CD4-positive, alpha-beta T cell (primary cell): ENCODE results near the gene DDX24. TPM values are rescaled to one million over a fixed set of nuclear protein-coding genes. Genes with fewer than 3 reads are reported as not detected.

Source experiments
- ATAC-seq: fragments of 200-7000 bp; cut with Tn5 transposase; one replicate; pipeline ENCODE4 v1.10.0; 2022; ENCODE audit warnings: mild to moderate bottlenecking; ENCODE audit not compliant: poor library complexity
- CTCF ChIA-PET: fragments of 350-600 bp; sonication (Branson Sonifier 250); formaldehyde crosslinking; loops from one replicate; lab custom pipeline; 2021; ENCODE audit warnings: antibody characterized with exemption, inconsistent platforms; lab: Charles Lee
- POLR2A ChIA-PET: fragments of 350-600 bp; sonication (Branson Sonifier 250); formaldehyde crosslinking; loops from one replicate; lab custom pipeline; 2021; ENCODE audit warnings: antibody characterized with exemption, inconsistent platforms; lab: Charles Lee
- DNase-seq, 14 experiments: peaks; one replicate each; pipeline ENCODE4 v3.0.0-alpha.2; 2013 to 2020; ENCODE audit warnings: mixed read lengths in 2 of 14
- H3K27ac ChIP-seq, 2 donors: one replicate each; pipeline versions ENCODE4 v1.5.1 to v1.7.0; 2013; ENCODE audit warnings: low read length in 2 of 2, low read depth in 1 of 2, mild to moderate bottlenecking in 1 of 2
- H3K27me3 ChIP-seq, 2 experiments: 1 replicate in 1 of 2; 2 replicates in 1 of 2; pipeline versions ENCODE4 v1.6.1 to v1.7.0; 2013; ENCODE audit warnings: low read length in 2 of 2, control low read depth in 1 of 2, mild to moderate bottlenecking in 1 of 2, moderate library complexity in 1 of 2; ENCODE audit not compliant: insufficient read depth in 2 of 2, control insufficient read depth in 1 of 2
- H3K36me3 ChIP-seq: one replicate; pipeline ENCODE4 v1.6.1; 2013; ENCODE audit warnings: low read length, control low read depth; ENCODE audit not compliant: insufficient read depth
- H3K4me1 ChIP-seq: one replicate; pipeline ENCODE4 v1.6.1; 2013; ENCODE audit warnings: low read length, control low read depth; ENCODE audit not compliant: insufficient read depth
- H3K4me3 ChIP-seq: one replicate; pipeline ENCODE4 v1.5.1; 2013; ENCODE audit warnings: mild to moderate bottlenecking, low read length, moderate library complexity
- H3K9me3 ChIP-seq, 2 experiments: 1 replicate in 1 of 2; 2 replicates in 1 of 2; pipeline versions ENCODE4 v1.6.1 to v1.7.0; 2013; ENCODE audit warnings: low read length in 2 of 2, mild to moderate bottlenecking in 2 of 2, control low read depth in 1 of 2, moderate library complexity in 1 of 2; ENCODE audit not compliant: control insufficient read depth in 1 of 2, insufficient read depth in 1 of 2
- H3K27ac Mint-ChIP-seq: one replicate; pipeline ENCODE4 v1.8.0; 2020; ENCODE audit warnings: mixed read lengths
- H3K27me3 Mint-ChIP-seq: one replicate; pipeline ENCODE4 v1.8.0; 2021; ENCODE audit warnings: mixed read lengths
- H3K36me3 Mint-ChIP-seq: one replicate; pipeline ENCODE4 v1.8.0; 2021; ENCODE audit warnings: low read depth, mixed read lengths
- H3K4me1 Mint-ChIP-seq: one replicate; pipeline ENCODE4 v1.8.0; 2021; ENCODE audit warnings: low read depth, mixed read lengths
- H3K4me3 Mint-ChIP-seq: one replicate; pipeline ENCODE4 v1.8.0; 2020; ENCODE audit warnings: mild to moderate bottlenecking, mixed read lengths
- H3K9me3 Mint-ChIP-seq: one replicate; pipeline ENCODE4 v1.8.0; 2020; ENCODE audit warnings: mixed read lengths
- intact Hi-C, 2 experiments: fragments of 100-400 bp; cut with DNase I in 1 of 2; cut with micrococcal nuclease in 1 of 2; formaldehyde crosslinking; loops; one replicate each; pipeline versions ENCODE4 v1.15.1 to v1.9.0; 2023 to 2025; cut with DNase I, micrococcal nuclease
- total RNA-seq, 174 experiments: library from RNA in 2 of 174; stranded (reverse) in 2 of 174; gene quantifications; one replicate each; pipeline ENCODE4 v1.2.3 and lab custom pipeline; 2021 to 2026
- TF ChIP-seq, protein P1 (sequence below): fragments of 200-600 bp; IDR thresholded peaks from one replicate; pipeline ENCODE4 v1.8.0; 2022; ENCODE audit warnings: antibody characterized with exemption, mild to moderate bottlenecking

DDX24 gene
- total RNA-seq, 2 experiments from 2014 or later = 678 to 711 TPM

DNA sequence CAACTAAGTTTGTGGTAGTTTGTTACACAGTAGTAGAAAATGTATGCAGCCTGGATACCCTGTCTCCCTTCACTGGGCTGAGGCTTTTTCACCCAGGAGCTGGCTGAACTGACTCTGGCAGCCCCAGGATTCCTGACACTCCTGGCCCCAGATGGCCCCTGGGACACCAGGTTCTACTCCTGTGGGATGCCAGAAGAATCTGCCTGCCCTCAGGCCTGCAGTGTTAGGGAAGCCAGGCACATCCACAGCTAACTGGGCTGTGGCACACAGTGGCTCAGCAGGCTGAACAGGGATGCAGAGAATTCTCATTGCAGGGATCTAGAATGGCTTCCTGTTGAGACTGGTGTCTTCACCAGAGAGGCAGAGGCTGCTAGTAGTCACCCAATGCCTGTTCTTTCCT, 38.1 kb upstream of the DDX24 start:
- ChIA-PET CTCF (no interaction called here), POLR2A (no interaction called here)
- Mint-ChIP-seq H3K36me3 (peaks cover 7% of the 10 kb centered on the region), H3K27ac (no peak overlapping the region), H3K27me3 (peaks cover 35% of the 10 kb centered on the region), H3K4me3 (no peak overlapping the region), H3K9me3 (peaks cover 9% of the 10 kb centered on the region), H3K4me1 (no peaks in the 10 kb centered on the region)
- intact Hi-C loops = no loop called here
- no peak overlapping the region for H3K27ac ChIP-seq
- no peaks in the 10 kb centered on the region for H3K36me3 ChIP-seq
- ATAC-seq (no peak), DNase-seq (no peak)
- H3K9me3 ChIP-seq = peaks cover 19 to 22% of the 10 kb centered on the region in 2 experiments
- peaks cover 4% of the 10 kb centered on the region for H3K4me1 ChIP-seq
- no peak overlapping the region for H3K4me3 ChIP-seq
- TF ChIP-seq, protein P1, sequence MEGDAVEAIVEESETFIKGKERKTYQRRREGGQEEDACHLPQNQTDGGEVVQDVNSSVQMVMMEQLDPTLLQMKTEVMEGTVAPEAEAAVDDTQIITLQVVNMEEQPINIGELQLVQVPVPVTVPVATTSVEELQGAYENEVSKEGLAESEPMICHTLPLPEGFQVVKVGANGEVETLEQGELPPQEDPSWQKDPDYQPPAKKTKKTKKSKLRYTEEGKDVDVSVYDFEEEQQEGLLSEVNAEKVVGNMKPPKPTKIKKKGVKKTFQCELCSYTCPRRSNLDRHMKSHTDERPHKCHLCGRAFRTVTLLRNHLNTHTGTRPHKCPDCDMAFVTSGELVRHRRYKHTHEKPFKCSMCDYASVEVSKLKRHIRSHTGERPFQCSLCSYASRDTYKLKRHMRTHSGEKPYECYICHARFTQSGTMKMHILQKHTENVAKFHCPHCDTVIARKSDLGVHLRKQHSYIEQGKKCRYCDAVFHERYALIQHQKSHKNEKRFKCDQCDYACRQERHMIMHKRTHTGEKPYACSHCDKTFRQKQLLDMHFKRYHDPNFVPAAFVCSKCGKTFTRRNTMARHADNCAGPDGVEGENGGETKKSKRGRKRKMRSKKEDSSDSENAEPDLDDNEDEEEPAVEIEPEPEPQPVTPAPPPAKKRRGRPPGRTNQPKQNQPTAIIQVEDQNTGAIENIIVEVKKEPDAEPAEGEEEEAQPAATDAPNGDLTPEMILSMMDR = no peak
- peaks cover 3 to 7% of the 10 kb centered on the region in 2 experiments for H3K27me3 ChIP-seq

DNA sequence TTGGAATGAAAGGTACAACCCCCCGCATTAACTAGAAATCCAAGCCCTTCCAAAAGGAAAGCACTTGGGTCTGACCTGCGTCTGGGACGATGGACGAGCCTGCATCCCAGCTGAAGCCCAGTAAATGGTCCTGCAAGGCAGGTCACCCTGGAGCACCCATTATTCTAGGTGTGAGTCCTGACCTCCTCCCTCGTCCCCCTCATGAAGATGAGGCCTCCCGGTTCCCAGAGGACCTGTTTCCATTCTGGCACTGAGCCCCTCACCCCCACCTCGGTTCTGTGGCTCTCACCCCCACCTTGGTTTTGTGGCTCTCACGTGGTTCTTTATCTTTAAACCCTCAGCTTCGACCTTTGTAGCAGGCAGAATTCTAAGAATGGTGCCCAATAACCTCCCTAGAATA, 36.9 kb upstream of the DDX24 start:
- Mint-ChIP-seq H3K36me3 (peaks cover 7% of the 10 kb centered on the region), H3K9me3 (peaks cover 9% of the 10 kb centered on the region), H3K27ac (no peak overlapping the region), H3K4me1 (no peaks in the 10 kb centered on the region), H3K27me3 (peaks cover 35% of the 10 kb centered on the region), H3K4me3 (no peak overlapping the region)
- Histone ChIP-seq H3K4me3 (no peak overlapping the region), H3K4me1 (peaks cover 4% of the 10 kb centered on the region), H3K27ac (no peak overlapping the region), H3K27me3 (peaks cover 3 to 7% of the 10 kb centered on the region in 2 experiments), H3K36me3 (no peaks in the 10 kb centered on the region), H3K9me3 (peaks cover 19 to 22% of the 10 kb centered on the region in 2 experiments)
- ATAC-seq (no peak), DNase-seq (no peak)
- ChIA-PET POLR2A (no interaction called here), CTCF (no interaction called here)
- intact Hi-C loops = no loop called here
- TF ChIP-seq, protein P1 = no peak

DNA sequence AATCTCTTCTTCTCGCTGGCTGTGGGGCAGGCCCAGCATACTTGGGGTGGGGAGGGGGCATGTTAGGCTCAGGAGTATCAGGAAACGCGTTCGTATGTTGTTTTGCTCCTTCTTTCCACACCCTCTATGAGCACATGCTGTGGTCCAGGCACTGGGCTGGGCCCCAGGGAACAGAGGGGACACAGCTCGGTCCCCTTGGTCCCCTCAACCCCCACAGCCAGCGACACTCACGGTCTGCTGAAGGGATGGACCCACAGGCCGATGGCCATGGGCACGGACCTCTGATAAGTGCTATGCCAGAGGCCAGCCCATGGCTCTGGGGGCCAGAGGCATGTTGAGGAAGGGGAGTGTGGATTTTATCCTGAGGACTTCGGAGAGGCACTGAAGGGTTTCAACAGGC, 35.7 kb upstream of the DDX24 start:
- Mint-ChIP-seq H3K27ac (no peak overlapping the region), H3K4me3 (no peak overlapping the region), H3K4me1 (no peaks in the 10 kb centered on the region), H3K36me3 (peaks cover 7% of the 10 kb centered on the region), H3K9me3 (peaks cover 9% of the 10 kb centered on the region), H3K27me3 (peaks cover 35% of the 10 kb centered on the region)
- TF ChIP-seq, protein P1 = no peak
- Histone ChIP-seq H3K27ac (no peak overlapping the region), H3K27me3 (peaks cover 3 to 7% of the 10 kb centered on the region in 2 experiments), H3K4me3 (no peak overlapping the region), H3K4me1 (peaks cover 4% of the 10 kb centered on the region), H3K36me3 (no peaks in the 10 kb centered on the region), H3K9me3 (peaks cover 16 to 19% of the 10 kb centered on the region in 2 experiments)
- DNase-seq (no peak), ATAC-seq (no peak)
- ChIA-PET CTCF (no interaction called here), POLR2A (no interaction called here)
- intact Hi-C loops = no loop called here
